HG03280 (cell line): ENCODE data around the gene TGFBR2.
"Not testable (repeated sequence)": the region's sequence is repeated elsewhere in the genome, so short reads cannot be mapped to it uniquely, and the experiment has no call there.

Source experiments
- ATAC-seq: cut with Tn5 transposase; IDR thresholded peaks from one replicate; pipeline ENCODE4 v1.9.1; 2021; ENCODE audit warnings: mild to moderate bottlenecking, moderate library complexity; ENCODE audit not compliant: unreplicated experiment

Gene TGFBR2

DNA sequence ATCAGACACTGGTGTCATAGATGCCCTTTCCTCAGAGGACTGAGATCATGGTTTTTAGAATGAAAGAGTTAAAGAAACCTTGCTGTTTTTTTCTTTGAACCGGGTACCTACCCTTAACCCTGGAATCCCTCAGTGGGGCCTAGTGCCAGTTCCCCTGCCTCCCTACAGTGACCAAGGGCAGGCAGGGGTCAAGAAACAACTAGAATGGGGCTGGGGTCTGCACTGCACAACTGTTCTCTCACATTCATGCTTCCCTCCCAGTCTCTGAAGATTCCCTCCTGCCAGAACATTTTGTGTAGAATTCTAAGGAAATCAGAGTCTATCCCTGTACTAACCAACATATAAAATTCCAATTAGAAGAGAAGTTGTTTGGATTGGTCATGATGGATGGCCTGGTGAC lies 47.9 kb downstream of the TGFBR2 start:
- no peak for ATAC-seq

DNA sequence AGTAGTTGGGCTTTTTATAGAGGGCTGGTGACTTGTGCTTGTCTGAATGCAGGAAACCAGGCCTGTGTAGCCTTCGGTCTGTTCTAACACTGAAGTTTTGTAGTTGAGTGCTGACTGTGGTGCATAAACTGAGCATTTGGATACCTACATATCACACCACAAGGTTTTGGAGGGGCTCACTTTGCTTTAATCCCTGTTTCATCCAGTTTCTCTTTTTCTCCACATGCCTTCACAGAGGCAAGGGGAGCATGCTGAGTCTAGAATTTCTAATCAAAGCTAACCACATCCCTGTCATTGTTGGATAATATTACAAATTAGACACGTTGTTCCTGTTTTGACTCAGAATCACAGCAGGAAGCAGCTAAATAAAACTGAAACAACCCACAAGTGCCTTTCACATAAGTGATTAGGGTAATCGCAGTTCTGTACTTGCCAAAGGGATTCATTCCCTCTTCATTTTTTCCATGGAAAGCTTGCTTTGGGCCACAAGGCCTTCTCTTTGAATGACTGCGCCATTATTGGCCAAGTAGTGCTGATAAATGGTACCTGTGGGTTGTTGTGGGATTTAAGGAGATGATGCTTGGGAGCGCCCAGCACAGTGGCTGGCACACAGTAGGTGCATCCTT lies 48.9 kb downstream of the TGFBR2 start:
- ATAC-seq = no peak

DNA sequence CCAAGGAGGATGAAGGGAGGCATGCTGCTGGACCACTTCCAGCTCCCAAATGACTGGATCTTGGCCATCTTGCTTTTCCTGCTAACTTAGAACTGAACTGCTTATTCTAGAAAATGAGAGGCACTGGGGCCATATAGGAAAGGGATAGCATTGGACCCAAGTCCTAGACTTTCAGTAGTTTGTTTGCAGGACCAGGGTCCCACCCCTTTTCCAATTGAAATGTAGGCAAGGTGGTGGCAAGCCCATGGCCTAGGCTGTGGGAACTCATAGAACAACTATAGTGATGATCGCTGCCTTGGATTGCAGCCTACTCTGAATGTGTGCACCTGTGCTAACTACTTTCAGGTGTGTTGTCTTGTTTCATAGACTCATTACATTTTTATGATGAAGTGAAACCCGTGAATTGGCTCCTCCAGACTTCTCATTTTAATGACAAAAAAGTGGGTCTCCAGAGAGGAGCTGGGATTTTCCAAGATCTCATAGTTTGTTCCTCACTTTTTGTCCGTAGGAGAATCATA lies 50.3 kb downstream of the TGFBR2 start:
- no peak for ATAC-seq

DNA sequence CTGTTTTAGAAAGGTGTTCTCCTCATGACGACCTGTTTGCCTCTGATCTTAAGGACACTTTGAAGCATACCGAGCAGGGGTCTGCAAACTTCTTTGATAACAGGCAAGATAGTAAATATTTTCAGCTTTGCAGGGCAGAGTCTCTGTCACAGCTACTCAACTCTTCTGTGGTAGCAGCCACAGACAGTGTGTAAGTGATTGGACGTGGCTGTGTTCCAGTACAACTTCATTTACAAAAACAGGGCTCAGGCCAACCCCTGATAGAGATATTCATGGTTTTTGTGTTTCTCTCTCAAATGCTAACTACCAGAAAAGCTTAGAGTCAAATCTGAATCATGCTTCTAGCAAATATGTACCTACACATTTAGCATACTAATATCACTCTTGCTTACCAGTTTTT lies 51.5 kb downstream of the TGFBR2 start:
- peak; percentile 22 for ATAC-seq

DNA sequence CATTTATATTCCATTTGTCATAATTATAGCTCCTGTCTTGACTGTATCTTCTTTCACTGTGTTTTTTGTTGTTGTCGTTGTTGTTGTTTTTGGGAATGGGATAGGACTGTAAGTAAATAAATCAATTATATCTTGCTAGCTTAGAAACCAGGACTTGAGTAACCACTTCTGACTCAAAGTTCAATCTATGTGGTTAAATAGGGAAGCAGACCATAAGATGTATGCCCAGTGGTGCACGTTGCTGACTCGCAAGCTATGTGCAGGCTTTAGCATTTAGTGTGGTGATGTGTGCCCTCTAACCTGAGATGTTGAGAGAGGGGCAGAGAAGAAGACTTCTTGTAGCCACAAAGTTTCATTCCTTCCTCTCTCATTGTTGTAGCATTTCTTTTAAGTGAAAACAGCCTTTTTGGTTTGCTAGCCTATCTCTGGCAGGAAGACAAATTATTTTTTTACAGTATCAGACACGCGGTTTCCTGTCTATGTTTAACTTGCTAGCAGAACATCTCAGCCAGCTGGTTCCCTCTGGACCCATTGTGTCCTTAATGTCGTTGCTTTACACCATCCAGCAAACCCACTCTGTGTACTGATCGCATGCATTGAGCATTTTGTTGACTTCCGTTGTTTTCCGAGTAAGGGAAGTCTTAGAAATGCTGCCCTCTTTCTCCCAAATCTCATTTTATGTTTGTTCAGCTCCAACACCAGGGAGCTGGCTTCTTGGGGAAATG lies 52.1 kb downstream of the TGFBR2 start:
- peak; percentile 81 for ATAC-seq

DNA sequence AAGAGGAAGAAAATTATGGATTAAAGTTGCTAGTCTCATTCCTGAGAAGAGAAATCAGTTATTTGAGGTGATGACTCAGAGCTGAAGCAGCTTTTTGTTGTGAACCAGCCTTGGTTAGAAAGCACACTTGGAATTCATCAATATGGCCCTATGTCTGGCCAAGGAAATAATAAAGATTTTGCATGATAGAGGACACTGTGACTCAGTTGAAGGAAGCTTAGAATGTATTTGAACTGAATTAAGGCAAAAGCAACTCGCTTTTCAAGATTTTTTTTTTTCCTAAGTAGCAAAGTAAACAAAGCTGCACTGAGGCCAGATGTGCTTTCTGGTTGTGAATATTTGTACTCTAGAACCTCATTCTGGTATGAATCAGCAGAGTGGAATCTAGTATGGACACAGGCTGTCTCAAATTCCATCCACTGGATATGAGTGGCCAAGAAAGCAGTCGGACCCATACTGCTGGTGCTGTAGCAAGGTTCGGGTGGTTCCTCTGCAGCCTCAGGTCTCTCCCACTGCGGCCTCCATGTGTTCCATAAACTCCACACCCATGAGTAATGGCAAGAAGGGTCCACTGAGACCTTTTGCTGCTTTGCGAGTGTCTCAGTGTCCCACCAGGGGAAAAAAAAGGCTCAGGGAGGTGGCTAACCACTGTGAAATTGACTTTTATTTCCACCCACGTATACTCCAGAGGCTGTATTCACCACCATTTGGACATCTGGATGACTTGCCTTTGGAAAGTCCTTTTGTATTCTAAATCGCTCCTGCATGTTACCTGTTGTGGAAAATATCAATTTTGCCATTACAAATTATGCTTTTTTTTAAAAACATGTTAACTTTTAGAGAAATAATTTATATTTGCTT lies 53.1 kb downstream of the TGFBR2 start:
- no peak for ATAC-seq

DNA sequence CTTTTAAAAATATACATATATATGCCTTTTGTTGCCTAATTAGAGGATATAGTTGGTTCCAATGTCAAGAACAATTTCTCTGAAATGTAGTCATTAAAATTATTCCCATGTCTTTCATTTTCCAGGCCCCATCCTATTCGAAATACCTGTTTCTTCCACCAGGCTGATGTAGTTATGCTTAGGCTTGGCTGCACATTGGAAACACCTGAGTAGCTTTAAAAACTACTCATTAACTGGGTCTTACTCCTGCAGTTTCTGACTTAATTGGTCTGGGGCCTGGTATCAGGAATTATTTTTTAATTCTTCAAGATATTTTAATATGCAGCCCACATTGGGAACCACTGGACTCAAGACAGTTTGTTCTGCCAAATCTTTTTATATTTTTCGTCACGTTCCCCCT lies 53.7 kb downstream of the TGFBR2 start:
- no peak for ATAC-seq

DNA sequence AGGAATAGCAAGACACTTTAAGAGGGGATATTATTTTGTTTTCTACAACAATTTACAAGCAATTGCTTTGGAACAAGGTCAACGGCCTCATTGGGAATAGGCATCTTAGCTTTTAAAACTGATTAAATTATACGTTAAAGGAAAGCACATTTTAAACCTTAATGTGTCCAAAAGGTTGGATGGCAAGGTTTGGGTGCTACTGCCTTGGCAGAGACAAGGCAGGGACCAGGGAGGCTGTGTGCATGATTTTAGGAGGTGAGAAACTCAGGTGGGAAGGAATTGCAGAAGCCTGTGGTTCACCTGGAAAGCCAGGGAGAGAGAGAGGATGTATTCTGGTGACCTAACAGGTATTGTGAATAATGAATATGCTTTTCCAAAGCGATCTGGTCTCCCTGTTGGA lies 54.3 kb downstream of the TGFBR2 start:
- no peak for ATAC-seq

DNA sequence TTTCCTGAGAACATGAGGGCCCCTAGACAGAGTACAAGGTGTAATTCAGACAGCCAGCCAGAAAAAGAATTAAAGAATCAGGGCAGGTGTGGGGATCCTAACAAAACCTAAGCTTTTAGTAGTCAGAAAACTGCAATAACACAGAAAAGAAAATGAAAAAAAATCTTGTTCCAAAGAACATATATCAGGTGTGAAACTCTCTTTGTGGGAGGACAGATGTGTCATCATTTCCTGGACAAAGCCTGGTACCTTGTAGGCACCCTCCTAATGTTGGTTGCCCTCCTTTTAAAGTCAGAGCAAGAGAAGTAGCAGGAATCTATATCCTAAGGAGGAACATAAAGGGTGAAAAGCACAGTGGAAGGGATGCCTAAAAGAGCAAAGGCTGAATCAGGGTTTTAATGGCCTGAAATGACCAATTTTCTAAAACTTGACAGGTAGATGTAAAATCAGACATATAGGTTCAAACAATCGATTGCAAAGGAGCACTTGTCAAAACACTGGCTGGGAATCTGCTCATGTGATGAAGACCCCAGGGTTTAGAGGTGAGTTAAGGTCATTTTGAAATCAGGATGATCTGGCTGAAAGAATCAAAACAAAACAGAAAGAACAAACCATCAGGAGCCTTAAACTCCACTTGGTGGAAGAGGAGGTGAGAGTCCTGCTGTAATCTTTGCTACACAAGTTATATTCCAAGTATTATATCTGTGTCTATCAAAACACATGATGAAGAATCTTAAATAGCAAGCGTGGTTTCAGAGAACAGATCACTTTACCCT lies 54.9 kb downstream of the TGFBR2 start:
- ATAC-seq = no peak

DNA sequence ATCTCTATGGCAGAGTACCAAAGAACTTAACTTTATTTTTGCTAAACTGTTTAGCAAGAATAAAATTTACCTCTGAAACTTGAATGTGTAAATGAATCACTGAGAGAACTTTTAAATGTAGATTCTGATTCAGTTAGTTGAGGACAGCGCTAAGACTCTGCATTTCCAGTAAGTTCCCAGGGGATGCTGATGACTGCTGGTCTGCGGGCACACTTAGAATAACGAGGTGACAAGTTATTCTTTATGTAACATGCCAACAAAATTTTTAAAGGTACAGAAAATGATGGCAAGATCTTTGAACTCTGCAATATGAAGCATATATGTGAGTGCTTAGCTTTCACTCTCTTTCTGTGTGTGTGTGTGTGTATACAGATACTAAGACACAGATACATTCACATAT lies 56.4 kb downstream of the TGFBR2 start:
- no peak for ATAC-seq

DNA sequence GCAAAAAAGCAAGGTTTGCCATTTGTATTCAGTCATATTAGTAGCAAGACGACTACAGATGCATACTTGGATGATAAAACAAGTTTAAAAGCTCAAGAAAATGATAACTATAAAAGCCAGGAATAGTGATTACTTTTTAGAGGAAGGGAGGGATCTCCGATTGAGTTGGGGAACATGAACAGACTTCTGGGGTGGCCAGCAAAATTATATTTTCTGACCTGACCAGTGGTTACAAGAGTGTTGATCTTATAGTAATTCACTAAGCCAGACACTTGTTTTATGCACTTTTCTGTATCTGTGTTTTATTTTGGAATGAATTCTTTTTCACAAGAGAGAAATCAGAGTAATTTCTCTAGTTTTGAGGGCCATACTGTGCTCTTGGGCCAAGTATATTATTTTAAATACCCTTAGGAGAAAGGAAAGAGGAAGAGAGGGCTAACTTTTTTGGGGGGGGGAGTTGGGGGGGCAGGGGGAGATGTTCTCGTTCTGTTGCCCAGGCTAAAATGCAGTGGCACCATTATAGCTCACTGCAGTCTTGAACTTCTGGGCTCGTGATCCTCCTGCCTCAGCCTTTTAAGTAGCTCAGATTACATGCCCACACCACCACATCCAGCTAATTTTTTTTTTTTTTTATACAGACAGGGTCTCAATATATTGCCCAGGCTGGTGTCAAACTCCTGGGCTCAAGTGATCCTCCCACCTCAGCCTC lies 57.3 kb downstream of the TGFBR2 start:
- ATAC-seq = no peak

DNA sequence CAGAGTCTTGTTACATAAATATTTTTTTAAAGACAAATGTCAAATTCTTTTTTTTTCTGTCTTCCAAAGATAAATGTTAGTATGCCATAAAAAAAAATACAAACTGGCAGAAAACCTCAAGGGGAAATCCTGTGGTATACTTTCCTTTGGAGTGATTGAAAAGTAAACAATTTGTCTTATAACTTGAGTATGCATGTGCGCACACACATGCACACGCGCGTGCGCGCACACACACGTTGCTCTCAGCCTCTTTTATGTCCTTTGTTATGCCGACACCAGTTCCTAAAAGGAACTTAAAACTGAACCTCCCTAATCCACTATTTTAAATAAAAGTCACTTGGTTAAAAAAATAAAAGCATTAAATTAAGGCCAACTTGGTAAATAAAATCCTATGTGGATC lies 58.1 kb downstream of the TGFBR2 start:
- no peak for ATAC-seq

DNA sequence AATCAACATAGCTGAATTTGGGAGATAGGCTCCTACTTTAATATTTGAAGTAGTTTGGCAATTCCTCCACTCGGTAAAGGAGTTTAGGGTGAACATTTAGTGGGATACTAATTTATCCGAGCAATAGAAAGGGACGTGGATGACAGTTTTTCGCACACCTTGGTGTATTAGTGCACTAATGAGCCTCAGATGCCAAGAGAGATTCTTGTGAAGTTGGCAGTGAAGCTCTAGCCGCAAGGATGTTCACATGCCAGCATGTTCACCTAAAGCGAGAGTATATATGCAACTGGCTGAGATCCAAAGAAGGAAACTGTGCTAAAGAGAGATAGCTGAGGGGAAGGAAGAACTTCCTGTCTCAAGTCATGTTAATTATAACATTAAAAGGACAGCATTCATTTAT lies 58.5 kb downstream of the TGFBR2 start:
- ATAC-seq = no peak

DNA sequence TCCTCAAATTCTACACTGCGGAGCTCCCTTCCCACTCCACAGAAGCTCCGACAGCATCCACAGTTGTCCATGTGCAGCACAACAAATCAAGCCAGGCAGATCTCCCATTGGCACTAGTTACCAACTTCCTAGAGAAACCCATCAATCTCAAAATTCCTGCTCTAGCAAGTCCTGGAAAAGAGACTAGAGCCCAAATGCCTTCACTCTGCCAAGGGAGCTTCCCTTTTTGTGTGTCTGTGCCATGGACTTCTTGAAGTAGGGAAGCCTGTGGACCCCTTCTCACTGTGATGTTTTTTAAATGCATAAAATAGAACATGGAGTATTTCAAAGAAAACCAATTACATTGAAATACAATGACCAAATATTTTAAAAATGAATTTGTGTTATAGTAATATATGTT lies 59.1 kb downstream of the TGFBR2 start:
- no peak for ATAC-seq

DNA sequence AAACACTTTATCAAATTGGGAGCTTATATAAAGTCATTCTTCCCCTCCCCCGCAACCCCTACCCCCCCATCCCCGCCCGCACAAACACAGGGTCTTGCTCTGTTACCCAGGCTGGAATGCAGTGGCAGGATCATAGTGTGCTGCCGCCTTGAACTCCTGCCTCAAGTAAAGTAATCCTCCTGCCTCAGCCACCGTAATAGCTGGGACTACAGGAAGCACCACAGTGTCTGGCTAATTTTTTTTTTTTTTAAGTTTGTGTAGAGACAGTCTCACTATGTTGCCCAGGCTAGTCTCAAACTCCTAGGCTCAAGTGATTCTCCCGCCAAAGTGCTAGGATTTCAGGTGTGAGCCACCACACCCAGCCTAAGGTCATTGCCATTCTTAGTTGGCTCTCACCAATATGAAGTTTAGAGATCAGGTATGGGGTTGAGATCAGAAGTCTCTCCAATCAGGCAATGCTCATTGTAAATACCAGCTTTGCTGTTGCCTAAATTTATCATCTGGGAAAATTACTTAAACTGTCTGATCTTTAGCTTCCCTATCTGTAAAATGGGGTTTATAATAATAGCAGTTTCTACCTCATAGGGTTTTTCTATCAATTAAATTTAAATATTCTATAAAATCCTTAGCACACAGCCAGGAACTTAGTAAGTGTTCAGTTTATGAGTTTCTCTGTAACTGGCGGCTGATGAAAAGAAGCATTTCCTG lies 60.3 kb downstream of the TGFBR2 start:
- ATAC-seq = no peak

DNA sequence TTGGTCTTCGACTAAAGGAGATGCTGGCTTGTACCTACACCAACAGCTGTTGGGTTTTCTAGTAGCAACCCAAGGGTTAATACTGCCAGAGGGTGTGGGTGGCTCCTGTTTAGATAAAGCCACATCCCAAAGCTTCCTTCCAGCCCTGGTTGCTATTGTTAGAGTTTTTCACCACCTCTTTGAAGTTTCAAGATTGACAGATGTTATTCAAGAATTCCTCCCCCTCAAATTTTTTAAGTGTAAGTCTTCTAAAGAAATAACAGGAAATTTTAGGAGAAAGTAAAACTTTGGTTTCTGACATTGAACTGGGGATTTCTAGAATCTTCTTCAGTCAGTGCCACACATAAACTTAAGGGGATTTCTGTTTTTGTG lies 60.9 kb downstream of the TGFBR2 start:
- ATAC-seq = no peak

DNA sequence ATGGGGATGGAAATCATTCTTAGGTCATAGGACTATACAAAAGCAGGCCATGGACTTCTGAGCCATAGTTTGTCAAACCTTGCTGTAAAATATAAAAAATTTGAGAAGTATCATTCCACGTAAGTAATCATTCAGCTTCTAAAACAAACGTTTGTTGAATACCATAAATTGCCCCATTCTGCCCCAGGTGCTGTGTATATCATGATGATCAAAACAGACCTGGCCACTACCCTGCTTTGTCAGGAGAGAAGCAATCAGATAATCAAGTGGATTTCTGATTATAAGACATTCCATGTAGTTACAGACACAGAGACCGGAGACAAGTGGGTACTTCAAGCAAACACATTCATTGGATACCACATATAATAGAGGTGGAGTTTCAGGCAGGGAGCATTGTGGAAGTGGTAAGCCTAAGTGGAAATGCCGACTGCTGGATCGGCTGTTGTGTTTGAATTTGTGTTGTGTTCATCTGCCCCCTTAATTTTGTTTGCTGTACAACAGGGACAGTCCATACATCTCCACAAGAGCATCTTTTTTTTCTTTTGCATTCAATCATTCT lies 61.7 kb downstream of the TGFBR2 start:
- no peak for ATAC-seq

DNA sequence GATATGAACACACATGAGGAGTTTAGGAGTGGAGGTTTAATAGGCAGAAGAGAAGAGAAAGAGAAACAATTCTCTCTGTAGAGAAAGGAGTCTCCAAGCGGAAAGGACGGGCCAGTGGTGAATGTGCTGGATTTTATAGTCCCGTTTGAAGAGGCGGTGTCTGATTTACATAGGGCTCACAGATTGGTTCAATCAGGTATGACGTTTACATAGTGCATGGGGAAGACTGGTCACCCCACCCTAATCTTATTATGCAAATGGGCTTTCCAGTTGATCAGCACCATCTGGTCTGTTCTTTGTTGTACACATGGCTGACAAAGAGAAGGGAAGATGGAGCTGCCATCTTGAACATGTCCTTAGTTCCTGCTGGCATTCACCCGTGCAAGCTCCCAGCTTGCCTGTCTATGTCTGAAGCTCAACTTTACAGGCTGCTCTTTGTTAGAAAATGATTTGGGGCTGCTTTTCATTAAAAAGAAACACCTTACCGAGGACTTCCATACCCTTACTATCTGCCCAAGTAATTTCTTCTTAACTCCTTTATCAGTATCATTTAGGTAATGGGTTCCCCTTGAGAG lies 63.0 kb downstream of the TGFBR2 start:
- not testable (repeated sequence) for ATAC-seq

DNA sequence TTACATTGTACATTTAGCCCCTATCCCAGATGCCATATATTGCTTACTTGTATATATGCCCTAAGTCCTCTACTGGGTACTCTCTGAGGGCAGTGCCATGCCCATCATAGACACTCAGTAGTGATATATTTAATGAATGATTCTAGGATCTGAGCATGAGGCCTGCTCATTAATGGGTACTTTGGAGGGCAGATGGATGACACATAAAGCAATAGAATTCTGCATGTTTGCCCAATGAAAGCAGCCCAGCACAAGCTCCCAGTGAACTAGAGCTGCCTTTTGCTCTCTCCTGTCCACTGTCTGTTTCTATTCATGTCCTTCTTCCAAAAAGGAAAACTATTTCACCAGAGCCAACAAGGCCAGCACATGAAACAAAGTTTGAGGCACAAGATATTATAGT lies 63.9 kb downstream of the TGFBR2 start:
- ATAC-seq = no peak
